Fibroblast of lung (primary cell): Measurements from ENCODE around the gene VAV2.

Source experiments
- EZH2 ChIP-seq: IDR thresholded peaks from 2 replicates; pipeline ENCODE4 v1.5.1; 2012; ENCODE audit warnings: low read length, control low read depth, mild to moderate bottlenecking; ENCODE audit errors: missing control alignments
- TF ChIP-seq, protein P1 (sequence below), 2 donors: IDR thresholded peaks in 1 of 2; conservative IDR thresholded peaks in 1 of 2; 1 replicate in 1 of 2; 2 replicates in 1 of 2; pipeline ENCODE4 v1.5.1; 2011 to 2012; ENCODE audit warnings: low read length in 2 of 2, control low read depth in 1 of 2, inconsistent platforms in 1 of 2, low read depth in 1 of 2, mild to moderate bottlenecking in 1 of 2

GRCh38 chr9:133870598-133871595, 121.2 kb downstream of the VAV2 start:
- TF ChIP-seq, protein P1, sequence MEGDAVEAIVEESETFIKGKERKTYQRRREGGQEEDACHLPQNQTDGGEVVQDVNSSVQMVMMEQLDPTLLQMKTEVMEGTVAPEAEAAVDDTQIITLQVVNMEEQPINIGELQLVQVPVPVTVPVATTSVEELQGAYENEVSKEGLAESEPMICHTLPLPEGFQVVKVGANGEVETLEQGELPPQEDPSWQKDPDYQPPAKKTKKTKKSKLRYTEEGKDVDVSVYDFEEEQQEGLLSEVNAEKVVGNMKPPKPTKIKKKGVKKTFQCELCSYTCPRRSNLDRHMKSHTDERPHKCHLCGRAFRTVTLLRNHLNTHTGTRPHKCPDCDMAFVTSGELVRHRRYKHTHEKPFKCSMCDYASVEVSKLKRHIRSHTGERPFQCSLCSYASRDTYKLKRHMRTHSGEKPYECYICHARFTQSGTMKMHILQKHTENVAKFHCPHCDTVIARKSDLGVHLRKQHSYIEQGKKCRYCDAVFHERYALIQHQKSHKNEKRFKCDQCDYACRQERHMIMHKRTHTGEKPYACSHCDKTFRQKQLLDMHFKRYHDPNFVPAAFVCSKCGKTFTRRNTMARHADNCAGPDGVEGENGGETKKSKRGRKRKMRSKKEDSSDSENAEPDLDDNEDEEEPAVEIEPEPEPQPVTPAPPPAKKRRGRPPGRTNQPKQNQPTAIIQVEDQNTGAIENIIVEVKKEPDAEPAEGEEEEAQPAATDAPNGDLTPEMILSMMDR (conservative IDR thresholded peaks at IDR 0.05 in 1 of 2, IDR thresholded peaks at IDR 0.05 in 1 of 2; ENCODE audit: low read depth in 1 of 2, low read length in 2 of 2) = no peak
- no peak for TF ChIP-seq EZH2
